ENCODE measurements around the gene NUF2.
A peak's percentile ranks its signal among the peaks of the same experiment; 100 is the strongest.
"Not testable (repeated sequence)": the region's sequence is repeated elsewhere in the genome, so short reads cannot be mapped to it uniquely, and the experiment has no call there.

Gene NUF2

GRCh38 chr1:163321311-163322305, at the start of gene NUF2:
Gene NUF2, plus strand, starts transcription at chr1:163321954. Its CDS starts 4,098 bp downstream, at chr1:163326052.
- Mint-ChIP-seq H3K36me3 (peaks cover 8% of the 10 kb centered on the region), H3K4me3 (peak within 1 kb of the TSS; percentile 86), H3K4me1 (peaks cover 11% of the 10 kb centered on the region), H3K9me3 (no peaks in the 10 kb centered on the region), H3K27ac (peak within 1 kb of the TSS; percentile 94)
- ATAC-seq, result peak; percentile 98
- DNase-seq (ENCODE audit: low spot score in 2 of 2), result peak; percentile 91 to 99

DNA sequence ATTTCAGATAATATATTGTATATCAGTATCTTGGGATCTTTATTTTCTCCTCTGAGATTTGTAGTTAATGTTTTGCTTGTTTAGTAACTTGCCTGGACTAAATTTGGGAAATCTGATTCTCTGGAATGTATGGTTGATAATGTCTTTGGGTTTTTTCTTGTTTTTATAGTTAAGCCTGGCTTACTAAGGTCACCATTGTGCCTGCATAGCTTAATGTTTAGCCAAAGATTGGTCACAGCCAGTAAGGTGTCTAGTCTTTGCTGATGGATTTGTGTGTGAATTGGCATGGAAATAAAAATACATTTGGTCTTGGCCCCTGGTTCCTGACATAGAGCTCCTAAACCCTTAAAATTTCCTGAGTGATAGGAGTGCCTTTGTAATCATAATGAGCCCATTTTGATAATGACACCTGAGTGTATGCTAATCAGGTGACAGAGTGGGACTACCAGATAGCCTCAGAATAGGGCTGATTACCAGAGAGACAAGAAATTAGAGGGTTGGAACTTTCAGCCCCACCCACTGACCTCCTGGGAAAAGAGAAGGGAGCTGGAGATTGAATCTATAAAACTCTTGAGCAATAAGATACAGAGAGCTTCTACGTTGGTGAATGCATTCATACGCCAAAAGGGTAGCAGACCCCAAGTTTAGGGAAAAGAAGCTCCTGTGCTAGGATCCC, 47.9 kb upstream of the NUF2 start:
- Mint-ChIP-seq H3K27ac (no peak overlapping the region), H3K9me3 (peaks cover 11% of the 10 kb centered on the region), H3K4me3 (no peak overlapping the region), H3K36me3 (no peaks in the 10 kb centered on the region), H3K4me1 (no peaks in the 10 kb centered on the region)
- DNase-seq (ENCODE audit: low spot score in 2 of 2) (no peak), ATAC-seq (no peak)

DNA sequence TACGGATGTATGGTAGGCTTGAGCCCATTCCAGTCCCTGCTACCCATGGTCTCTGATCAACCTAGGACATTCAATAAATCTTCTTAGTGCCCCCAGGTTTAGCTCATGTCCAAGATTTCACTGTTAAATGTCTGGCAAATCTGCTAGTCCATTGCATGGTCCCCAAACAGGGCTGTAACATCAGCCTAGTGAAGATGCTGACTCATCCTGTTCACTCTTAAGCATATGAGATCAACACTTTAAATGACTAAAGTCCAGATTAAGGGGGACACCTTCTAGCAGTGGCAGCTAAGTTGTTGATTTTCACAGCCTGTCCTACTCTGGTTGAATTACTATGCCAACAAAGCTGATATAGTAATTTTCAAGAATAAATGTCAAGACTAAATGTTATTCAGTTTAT, 46.5 kb upstream of the NUF2 start:
- H3K4me3 Mint-ChIP-seq, result no peak overlapping the region
- peaks cover 19% of the 10 kb centered on the region for H3K9me3 Mint-ChIP-seq
- no peak overlapping the region for H3K27ac Mint-ChIP-seq
- DNase-seq (ENCODE audit: low spot score in 2 of 2), result no peak
- no peak for ATAC-seq
- H3K36me3 Mint-ChIP-seq, result no peaks in the 10 kb centered on the region
- H3K4me1 Mint-ChIP-seq, result no peaks in the 10 kb centered on the region

DNA sequence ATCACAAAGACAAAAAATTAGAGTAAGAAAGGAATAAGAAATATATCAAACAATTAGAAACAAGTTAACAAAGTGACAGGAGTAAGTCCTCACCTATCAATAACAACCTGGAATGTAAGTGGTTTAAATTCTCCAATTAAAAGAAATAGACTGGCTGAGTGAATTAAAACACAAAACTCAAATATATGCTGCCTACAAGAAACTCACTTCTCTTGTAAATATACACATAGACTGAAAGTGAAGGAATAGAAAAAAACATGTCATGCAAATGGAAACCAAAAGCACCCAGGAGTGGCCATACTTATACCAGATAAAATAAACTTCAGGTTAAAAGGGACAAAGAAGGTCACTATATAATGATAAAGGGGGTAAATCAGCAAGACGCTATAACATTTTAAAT, 43.2 kb upstream of the NUF2 start:
- H3K4me1 Mint-ChIP-seq, result no peaks in the 10 kb centered on the region
- H3K36me3 Mint-ChIP-seq, result no peaks in the 10 kb centered on the region
- ATAC-seq (no peak), DNase-seq (ENCODE audit: low spot score in 2 of 2) (no peak)
- H3K4me3 Mint-ChIP-seq, result no peak overlapping the region
- H3K9me3 Mint-ChIP-seq, result peaks cover 24% of the 10 kb centered on the region
- no peak overlapping the region for H3K27ac Mint-ChIP-seq

DNA sequence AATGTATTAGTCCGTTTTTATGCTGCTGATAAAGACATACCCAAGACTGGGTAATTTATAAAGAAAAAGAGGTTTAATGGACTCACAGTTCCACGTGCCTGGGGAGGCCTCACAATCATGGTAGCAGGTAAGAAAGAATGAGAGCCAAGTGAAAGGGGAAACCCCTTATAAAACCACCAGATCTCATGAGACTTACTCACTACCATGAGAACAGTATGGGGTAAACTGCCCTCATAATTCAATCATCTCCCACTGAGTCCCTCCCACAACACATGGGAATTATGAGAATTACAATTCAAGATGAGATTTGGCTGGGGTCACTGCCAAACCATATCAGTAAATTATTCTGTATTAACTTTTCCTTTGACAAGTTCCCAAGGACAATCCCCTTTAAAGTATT, 36.9 kb upstream of the NUF2 start:
- H3K4me3 Mint-ChIP-seq; DNase-seq (ENCODE audit: low spot score in 2 of 2); H3K4me1 Mint-ChIP-seq; H3K9me3 Mint-ChIP-seq; H3K36me3 Mint-ChIP-seq; ATAC-seq; H3K27ac Mint-ChIP-seq: not testable (repeated sequence)

GRCh38 chr1:163290025-163290640, 31.6 kb upstream of the NUF2 start:
- H3K4me1 Mint-ChIP-seq, result no peaks in the 10 kb centered on the region
- H3K36me3 Mint-ChIP-seq, result no peaks in the 10 kb centered on the region
- ATAC-seq (no peak), DNase-seq (ENCODE audit: low spot score in 2 of 2) (no peak)
- no peaks in the 10 kb centered on the region for H3K9me3 Mint-ChIP-seq
- H3K27ac Mint-ChIP-seq, result no peak overlapping the region
- H3K4me3 Mint-ChIP-seq, result no peak overlapping the region

GRCh38 chr1:163291461-163291860, 30.3 kb upstream of the NUF2 start:
- no peak overlapping the region for H3K27ac Mint-ChIP-seq
- no peak for DNase-seq (ENCODE audit: low spot score in 2 of 2)
- no peaks in the 10 kb centered on the region for H3K36me3 Mint-ChIP-seq
- no peaks in the 10 kb centered on the region for H3K9me3 Mint-ChIP-seq
- ATAC-seq, result no peak
- H3K4me3 Mint-ChIP-seq, result no peak overlapping the region
- no peaks in the 10 kb centered on the region for H3K4me1 Mint-ChIP-seq

DNA sequence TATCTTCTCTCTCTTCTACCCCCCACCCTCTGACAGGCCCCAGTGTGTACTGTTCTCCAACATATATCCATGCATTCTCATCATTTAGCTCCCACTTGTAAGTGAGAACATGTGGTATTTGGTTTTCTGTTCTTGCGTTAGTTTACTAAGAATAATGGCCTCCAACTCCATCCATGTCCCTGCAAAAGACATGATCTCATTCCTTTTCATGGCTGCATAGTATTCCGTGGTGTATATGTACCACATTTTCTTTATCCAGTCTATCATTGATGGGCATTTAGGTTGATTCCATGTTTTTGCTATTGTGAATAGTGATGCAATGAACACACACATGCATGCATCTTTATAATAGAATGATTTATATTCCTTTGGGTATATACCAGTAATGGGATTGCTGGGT, 29.6 kb upstream of the NUF2 start:
- not testable (repeated sequence) for H3K4me3 Mint-ChIP-seq; DNase-seq (ENCODE audit: low spot score in 2 of 2); H3K36me3 Mint-ChIP-seq; H3K9me3 Mint-ChIP-seq; H3K4me1 Mint-ChIP-seq; ATAC-seq; H3K27ac Mint-ChIP-seq

DNA sequence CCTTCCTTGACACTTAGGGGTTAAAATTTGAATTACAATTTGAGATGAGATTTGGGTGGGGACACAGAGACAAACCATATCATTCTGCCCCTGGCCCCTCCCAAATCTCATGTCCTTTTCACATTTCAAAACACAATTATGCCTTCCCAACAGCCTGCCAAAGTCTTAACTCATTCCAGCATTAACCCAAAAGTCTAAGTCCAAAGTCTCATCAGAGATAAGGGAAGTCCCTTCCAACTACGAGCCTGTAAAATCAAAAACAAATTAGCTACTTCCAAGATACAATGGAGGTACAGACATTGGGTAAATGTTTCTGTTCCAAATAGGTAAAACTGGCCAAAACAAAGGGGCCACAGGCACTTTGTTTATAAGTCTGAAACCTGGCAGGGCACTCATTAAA, 28.3 kb upstream of the NUF2 start:
- not testable (repeated sequence) for H3K4me1 Mint-ChIP-seq; H3K4me3 Mint-ChIP-seq; H3K9me3 Mint-ChIP-seq; H3K36me3 Mint-ChIP-seq; ATAC-seq; H3K27ac Mint-ChIP-seq; DNase-seq (ENCODE audit: low spot score in 2 of 2)

DNA sequence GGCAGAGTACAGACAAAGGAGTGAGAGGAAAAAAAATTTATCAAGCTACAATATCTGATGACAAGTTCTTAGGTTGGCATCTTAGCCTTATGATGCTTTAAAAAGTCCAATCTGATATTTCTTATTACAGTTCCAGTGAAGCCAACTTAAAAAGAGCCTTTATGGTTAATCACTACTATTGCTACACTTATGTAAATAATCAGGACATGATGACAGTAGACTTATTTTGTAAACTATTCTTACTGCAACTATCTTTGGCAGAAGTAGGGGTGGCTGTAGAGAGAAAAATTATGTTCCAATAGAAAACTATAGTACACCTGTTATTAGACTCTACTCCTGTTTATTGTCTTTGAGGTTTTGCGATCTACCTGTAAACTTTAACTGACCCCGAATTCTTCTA, 25.8 kb upstream of the NUF2 start:
- Mint-ChIP-seq H3K4me3 (no peak overlapping the region), H3K4me1 (no peaks in the 10 kb centered on the region), H3K27ac (no peak overlapping the region), H3K9me3 (no peaks in the 10 kb centered on the region), H3K36me3 (peaks cover 18% of the 10 kb centered on the region)
- ATAC-seq, result no peak
- DNase-seq (ENCODE audit: low spot score in 2 of 2), result no peak

GRCh38 chr1:163296504-163297263, 25.1 kb upstream of the NUF2 start:
- no peak overlapping the region for H3K4me3 Mint-ChIP-seq
- no peaks in the 10 kb centered on the region for H3K4me1 Mint-ChIP-seq
- ATAC-seq (no peak), DNase-seq (ENCODE audit: low spot score in 2 of 2) (no peak)
- no peak overlapping the region for H3K27ac Mint-ChIP-seq
- H3K36me3 Mint-ChIP-seq, result peaks cover 20% of the 10 kb centered on the region
- H3K9me3 Mint-ChIP-seq, result no peaks in the 10 kb centered on the region

DNA sequence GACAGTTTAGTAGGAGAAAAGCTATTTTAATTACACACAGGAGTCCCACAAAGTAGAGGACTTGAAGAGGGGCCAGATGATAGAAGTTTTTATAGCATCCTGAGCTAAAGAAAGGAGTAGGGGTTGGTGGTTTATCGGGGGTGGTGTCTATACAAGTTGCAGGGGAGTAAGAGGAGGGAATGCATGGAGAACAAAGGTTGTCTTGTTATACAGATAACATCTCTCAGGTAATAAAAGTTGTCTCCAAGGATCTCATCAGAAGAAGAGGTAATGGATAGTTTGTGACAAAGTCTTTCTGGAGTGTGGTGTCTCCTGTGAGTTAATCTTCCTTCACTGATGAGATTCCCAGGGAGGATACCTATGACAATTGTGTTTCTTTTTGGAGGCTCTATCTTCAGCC, 23.4 kb upstream of the NUF2 start:
- Mint-ChIP-seq H3K4me1 (no peaks in the 10 kb centered on the region), H3K27ac (no peak overlapping the region), H3K36me3 (peaks cover 20% of the 10 kb centered on the region), H3K9me3 (no peaks in the 10 kb centered on the region), H3K4me3 (no peak overlapping the region)
- DNase-seq (ENCODE audit: low spot score in 2 of 2), result no peak
- ATAC-seq, result no peak

- DNase-seq (ENCODE audit: low spot score in 2 of 2) (no peak), ATAC-seq (no peak)
- no peaks in the 10 kb centered on the region for H3K4me1 Mint-ChIP-seq
- H3K36me3 Mint-ChIP-seq, result peaks cover 20% of the 10 kb centered on the region
- H3K27ac Mint-ChIP-seq, result no peak overlapping the region
- no peak overlapping the region for H3K4me3 Mint-ChIP-seq
- no peaks in the 10 kb centered on the region for H3K9me3 Mint-ChIP-seq
Measured at GRCh38 chr1:163300568-163300967, 21.2 kb upstream of the NUF2 start.

GRCh38 chr1:163303561-163303960, 18.2 kb upstream of the NUF2 start:
- DNase-seq (ENCODE audit: low spot score in 2 of 2), result no peak
- Mint-ChIP-seq H3K36me3 (peaks cover 20% of the 10 kb centered on the region), H3K4me1 (no peaks in the 10 kb centered on the region), H3K27ac (no peak overlapping the region), H3K4me3 (no peak overlapping the region), H3K9me3 (no peaks in the 10 kb centered on the region)
- no peak for ATAC-seq

DNA sequence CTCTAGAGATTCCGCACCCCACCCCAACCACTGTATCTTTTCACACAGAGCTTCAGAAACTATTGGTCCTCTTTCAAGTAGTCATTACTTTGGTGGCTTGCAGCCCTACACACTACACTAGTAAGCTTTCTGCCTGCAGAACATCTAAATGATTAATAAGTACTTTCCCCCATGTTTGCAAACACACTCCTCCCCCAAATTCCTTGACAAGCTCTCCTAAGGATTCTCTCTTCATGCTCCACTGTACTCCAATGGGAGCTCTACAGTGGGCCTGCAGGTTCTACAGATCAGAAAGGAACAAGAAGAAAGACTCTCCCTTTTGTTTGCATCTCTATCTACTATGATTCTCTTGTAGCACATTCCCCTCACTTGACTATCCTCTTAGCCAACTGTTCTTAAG, 16.3 kb upstream of the NUF2 start:
- ATAC-seq (no peak), DNase-seq (ENCODE audit: low spot score in 2 of 2) (no peak)
- H3K4me1 Mint-ChIP-seq, result no peaks in the 10 kb centered on the region
- H3K27ac Mint-ChIP-seq, result no peak overlapping the region
- H3K4me3 Mint-ChIP-seq, result no peak overlapping the region
- H3K9me3 Mint-ChIP-seq, result no peaks in the 10 kb centered on the region
- peaks cover 8% of the 10 kb centered on the region for H3K36me3 Mint-ChIP-seq
